ENCODE measurements around the gene ZNF479.
"Not testable (repeated sequence)": the region's sequence is repeated elsewhere in the genome, so short reads cannot be mapped to it uniquely, and the experiment has no call there.

ZNF479 gene

GRCh38 chr7:57132336-57132735 lies at the start of gene ZNF479:
ZNF479 (minus strand) TSS chr7:57132436; CDS start chr7:57132324, 112 bp downstream.
- not testable (repeated sequence) for FAIRE-seq; DNase-seq (ENCODE audit: insufficient read length, low spot score)

DNA sequence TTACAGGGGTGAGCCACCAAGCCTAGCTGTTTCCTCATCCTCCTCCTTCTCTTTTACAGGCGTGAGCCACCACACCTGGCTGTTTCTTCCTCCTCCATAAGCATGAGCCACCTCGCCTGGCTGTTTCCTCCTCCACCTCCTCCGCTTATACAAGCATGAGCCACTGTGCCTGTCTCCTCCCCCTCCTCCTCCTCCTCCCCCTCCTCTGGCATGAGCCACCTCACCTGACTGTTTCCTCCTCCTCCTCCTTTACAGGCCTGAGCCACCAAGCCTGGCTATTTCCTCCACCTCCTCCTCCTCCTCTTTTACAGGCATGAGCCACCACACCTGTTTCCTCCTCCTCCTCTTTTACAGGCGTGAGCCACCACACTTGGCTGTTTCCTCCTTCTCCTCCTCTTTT lies 49.8 kb upstream of the ZNF479 start:
- no peak for FAIRE-seq
- DNase-seq (ENCODE audit: insufficient read length, low spot score): no peak

DNA sequence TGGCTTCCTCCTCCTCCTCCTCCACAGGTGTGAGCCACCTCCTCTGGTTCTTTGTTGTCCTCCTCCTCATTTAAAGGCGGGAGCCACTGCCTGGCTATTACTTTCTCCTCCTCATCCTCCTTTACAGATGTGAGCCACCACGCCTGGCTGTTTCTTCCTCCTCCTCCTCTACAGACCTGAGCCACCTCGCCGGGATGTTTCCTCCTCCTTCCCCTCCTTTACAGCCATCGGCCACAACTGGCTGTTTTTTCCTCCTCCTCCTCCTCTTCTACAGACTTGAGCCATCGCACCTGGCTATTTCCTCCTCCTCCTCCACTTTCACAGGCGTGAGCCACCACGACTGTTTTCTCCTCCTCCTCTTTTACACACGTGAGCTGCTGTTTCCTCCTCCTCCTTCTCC lies 49.0 kb upstream of the ZNF479 start:
- no peak for FAIRE-seq

GRCh38 chr7:57179776-57180415 lies 47.7 kb upstream of the ZNF479 start:
- FAIRE-seq (no peak), DNase-seq (ENCODE audit: insufficient read length, low spot score) (no peak)

More for the DNA sequence above, 49.0 kb upstream of the ZNF479 start:
- DNase-seq (ENCODE audit: insufficient read length, low spot score): no peak

- no peak for DNase-seq (ENCODE audit: insufficient read length, low spot score)
- FAIRE-seq: no peak
Observed at GRCh38 chr7:57178768-57179139, 46.5 kb upstream of the ZNF479 start.

- FAIRE-seq: no peak
- DNase-seq (ENCODE audit: insufficient read length, low spot score): no peak
Observed at GRCh38 chr7:57177856-57178767, 45.9 kb upstream of the ZNF479 start.

DNA sequence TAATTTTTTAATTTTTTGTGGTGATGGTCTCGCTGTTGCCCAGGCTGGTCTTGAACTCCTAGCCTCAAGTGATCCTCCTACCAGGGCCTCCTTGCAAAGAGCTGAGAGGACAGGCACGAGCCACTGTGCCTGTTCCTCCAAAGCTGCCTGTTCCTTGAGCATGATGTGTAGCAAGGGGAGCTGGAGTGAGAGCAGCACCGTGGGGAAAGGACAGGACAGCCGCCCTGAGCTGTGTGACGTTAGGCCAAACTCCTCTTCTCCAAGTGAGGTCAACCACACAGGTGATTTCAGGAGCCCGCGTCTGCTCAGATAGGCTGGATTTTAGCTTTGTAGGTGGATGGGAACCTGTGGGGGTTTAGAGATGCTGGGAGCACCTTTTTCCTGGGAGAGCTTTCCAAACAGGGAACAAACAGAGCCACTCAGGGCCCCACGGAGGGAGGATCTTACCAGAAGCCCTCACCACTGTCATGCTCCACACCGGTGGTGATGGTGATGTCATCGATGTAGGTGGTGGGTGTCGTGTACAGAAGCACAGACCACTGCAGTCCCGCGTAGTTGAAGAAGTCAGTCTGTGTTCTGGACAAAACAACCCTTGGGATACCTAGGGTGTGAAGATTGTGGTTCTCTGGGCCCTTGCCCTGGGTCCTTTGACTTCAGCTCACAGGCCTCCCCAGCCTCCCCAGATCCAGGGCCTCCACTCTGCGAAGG lies 44.8 kb upstream of the ZNF479 start:
- FAIRE-seq: no peak

DNA sequence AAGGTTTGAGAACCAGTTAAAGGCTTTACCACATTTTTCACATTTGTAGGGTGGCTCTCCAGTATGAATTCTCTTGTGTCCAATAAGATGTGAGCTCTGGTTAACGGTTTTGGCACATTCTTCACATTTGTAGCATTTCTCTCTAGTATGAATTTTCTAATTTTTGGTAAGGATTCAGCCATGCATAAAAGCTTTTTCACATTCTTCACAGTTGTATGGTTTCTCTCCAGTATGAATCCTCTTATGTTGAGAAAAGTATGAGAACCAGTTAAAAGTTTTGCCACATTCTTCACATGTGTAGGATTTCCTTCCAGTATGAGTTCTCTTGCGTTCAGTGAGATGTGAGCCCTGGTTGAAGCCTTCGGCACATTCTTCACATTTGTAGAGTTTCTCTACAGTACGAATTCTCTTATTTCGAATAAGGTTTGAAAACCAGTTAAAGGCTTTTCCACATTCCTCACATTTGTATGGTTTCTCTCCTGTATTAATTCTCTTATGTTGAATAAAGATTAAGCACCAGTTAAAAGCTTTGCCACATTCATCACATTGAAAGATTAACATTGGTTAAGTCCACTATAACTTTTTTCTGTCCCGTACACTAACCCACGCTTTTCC lies 33.2 kb upstream of the ZNF479 start:
- no peak for DNase-seq (ENCODE audit: insufficient read length, low spot score)
- FAIRE-seq: no peak

More for the DNA sequence above, 44.8 kb upstream of the ZNF479 start:
- DNase-seq (ENCODE audit: insufficient read length, low spot score): no peak

GRCh38 chr7:57120123-57120784 lies 12.0 kb downstream of the ZNF479 start:
- not testable (repeated sequence) for DNase-seq (ENCODE audit: insufficient read length, low spot score); FAIRE-seq

Measured in HTR-8/SVneo (cell line).